Loucy (cell line): Measurements from ENCODE around the gene TRIO.

Experiments
- EZH2phosphoT487 ChIP-seq: fragments of 200-600 bp; IDR thresholded peaks from 2 replicates; pipeline ENCODE4 v1.6.1; 2018; ENCODE audit warnings: antibody characterized with exemption, mild to moderate bottlenecking, moderate library complexity, borderline replicate concordance
- TF ChIP-seq, protein P1 (sequence below): fragments of 200-600 bp; sonication (generic); conservative IDR thresholded peaks from 2 replicates; pipeline ENCODE4 v1.5.1; 2014; ENCODE audit warnings: mild to moderate bottlenecking, antibody characterized with exemption, low read length

DNA sequence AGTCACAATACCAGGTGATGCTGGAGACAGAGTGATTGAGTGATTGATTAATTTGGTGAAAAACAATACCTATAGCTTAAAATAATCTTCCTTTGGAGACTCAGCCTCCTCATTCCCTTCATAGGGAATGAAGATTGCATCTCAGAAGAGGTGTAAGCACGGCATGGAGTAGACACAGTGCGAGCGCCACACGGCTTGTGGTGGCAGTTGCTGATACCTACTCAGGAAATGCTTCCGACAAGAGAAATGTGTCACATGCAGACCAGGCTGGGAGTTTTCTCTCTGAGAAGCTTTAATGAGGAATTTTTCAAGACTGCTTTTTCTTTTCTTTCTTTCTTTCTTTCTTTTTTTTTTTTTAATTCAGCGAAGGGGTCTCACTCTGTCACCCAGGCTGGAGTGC, 226.6 kb downstream of the TRIO start:
- TF ChIP-seq, protein P1, sequence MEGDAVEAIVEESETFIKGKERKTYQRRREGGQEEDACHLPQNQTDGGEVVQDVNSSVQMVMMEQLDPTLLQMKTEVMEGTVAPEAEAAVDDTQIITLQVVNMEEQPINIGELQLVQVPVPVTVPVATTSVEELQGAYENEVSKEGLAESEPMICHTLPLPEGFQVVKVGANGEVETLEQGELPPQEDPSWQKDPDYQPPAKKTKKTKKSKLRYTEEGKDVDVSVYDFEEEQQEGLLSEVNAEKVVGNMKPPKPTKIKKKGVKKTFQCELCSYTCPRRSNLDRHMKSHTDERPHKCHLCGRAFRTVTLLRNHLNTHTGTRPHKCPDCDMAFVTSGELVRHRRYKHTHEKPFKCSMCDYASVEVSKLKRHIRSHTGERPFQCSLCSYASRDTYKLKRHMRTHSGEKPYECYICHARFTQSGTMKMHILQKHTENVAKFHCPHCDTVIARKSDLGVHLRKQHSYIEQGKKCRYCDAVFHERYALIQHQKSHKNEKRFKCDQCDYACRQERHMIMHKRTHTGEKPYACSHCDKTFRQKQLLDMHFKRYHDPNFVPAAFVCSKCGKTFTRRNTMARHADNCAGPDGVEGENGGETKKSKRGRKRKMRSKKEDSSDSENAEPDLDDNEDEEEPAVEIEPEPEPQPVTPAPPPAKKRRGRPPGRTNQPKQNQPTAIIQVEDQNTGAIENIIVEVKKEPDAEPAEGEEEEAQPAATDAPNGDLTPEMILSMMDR: no peak
- no peak for TF ChIP-seq EZH2phosphoT487
